HG02885 (cell line): Measurements from ENCODE around the gene ACKR4.
"Not testable (repeated sequence)": the region's sequence is repeated elsewhere in the genome, so short reads cannot be mapped to it uniquely, and the experiment has no call there.

Source experiments
- ATAC-seq: cut with Tn5 transposase; IDR thresholded peaks from one replicate; pipeline ENCODE4 v1.9.1; 2021; ENCODE audit warnings: mild to moderate bottlenecking; ENCODE audit not compliant: unreplicated experiment, poor library complexity

Gene ACKR4

GRCh38 chr3:132596816-132597433 lies at the start of gene ACKR4:
TSS of gene ACKR4 (plus strand) at chr3:132597270. CDS start at chr3:132600398, 3,128 bp downstream.
- ATAC-seq = no peak

- ATAC-seq = no peak
These were observed 47.9 kb upstream of the ACKR4 start for GRCh38 chr3:132549169-132549568.

DNA sequence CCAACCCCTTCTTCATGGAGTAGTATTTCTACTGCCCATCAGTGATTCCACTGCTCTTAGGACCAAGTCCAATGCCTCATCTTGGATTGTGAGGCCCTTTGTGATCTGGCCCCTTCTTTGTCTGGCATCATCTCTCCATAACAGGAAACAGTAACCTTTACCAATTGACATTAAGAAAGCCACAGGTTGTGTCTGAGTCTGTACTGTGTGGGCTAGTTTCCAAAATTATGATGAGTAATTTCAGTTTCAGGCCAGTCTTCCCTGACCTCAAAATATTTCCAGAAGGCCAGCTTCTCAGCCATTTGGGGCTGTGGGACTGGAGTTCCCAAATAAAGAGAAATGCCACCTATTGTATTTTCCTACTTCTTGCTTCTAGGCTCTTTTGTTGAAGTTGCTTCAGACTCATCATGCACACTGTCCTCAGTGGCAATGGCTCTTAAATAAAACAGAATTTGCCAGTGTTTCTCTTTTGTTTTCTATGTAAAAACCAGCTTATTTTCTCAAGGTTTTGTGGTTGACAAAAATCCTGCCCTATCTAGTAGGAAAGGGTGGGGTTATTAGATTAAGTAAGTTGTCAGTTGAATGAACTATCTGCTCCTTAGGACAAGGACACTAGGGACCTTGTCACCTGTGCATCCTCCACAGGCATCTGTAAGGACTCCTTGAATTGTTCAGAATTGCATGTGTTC lies 47.0 kb upstream of the ACKR4 start:
- ATAC-seq = peak; percentile 83

DNA sequence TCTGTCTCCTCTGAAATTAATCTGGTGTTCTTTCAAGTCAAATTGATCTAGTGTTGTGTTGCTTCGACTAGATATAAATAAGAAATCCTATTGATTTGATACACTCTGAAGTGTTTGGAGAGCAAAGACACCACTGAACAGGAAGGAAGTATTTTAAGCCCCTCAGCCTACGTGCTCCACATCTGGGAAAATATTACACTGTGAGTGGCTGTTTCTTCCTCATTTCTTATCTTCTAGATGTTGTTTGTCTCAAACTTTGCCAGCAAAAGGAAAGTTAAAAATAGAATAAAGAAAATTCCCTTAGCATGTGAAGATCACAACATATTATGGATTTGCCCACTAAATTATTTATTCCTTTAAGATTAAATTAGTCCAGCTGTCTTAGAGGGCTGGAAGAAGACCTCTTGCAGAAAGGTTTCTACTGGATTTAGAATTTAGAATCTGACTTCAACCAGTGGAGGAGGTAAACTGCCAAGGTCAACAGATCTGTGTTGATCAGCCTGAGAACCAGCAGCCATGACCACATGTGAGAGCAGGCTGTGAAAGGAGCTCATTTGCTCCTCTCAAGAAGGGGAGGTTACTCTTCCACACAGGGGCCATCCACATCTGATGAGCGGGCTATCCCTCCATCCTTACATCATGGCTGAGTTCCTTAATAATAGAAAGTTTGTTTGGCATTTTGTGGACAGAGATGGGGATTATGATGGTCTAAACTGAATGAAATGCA lies 46.3 kb upstream of the ACKR4 start:
- ATAC-seq = no peak

GRCh38 chr3:132553826-132554225 lies 43.2 kb upstream of the ACKR4 start:
- no peak for ATAC-seq

DNA sequence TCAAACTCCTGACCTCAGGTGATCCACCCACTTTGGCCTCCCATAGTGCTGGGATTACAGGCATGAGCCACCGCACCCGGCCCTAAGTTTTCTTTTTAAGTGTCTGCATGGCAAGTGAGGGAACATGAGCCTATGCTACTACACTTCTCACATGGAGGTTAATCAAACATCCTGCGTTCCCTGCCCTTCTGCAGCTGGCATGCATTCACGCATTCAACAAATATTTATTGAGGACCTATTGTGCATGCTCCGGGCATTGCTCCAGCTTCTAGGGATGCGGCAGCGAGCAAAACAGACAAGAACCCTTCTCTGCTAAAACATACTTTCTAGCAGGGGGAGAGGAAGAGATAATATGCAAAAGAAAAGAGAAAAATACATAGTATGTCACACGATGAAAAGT lies 42.6 kb upstream of the ACKR4 start:
- ATAC-seq = no peak

DNA sequence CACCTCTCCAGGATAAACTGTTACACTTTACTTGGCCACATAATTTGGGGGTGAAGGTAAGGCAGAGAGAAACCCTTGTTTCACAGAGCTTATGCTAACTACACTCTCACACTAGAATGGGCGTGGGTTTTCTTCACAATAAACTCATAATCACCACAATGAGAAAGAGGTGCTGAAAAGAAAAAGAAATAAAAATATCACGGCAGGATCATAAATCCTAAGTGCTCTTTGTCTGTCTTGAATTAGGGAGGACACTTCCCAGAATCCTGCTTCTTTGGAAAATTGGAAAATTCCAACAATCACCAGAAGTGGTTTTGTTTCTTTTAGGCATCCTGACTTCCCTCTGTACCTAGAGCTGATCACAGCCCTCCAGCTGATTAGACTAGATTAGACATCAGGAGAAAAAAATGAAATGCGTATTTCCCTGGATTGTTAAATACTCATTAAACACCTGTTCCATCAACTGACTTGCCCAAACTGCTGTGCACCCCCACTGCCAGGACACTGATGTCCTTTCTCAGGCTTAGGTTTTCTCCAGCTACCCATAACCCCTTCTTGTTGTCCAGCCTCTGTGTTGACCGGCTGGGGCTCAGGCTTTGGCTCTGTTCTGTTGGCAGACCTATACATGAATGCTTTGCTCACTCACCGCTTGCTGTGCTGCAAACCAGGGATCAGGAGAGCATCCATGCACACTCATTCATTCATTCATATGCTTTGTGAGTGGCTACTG lies 41.6 kb upstream of the ACKR4 start:
- no peak for ATAC-seq

DNA sequence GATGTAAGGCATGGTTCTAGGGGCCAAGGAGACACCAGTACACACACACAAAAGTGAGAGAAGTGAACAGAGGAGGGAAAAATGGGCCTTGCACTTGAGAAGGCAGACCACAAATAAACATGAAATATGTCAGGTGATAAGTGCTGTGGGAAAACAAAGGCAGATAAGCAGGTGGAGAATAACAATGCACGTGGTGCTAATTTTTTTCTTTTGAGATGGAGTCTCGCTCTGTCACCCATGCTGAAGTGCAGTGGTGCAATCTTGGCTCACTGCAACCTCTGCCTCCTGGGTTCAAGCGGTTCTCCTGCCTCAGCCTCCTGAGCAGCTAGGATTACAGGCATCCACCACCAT lies 41.1 kb upstream of the ACKR4 start:
- ATAC-seq = not testable (repeated sequence)

DNA sequence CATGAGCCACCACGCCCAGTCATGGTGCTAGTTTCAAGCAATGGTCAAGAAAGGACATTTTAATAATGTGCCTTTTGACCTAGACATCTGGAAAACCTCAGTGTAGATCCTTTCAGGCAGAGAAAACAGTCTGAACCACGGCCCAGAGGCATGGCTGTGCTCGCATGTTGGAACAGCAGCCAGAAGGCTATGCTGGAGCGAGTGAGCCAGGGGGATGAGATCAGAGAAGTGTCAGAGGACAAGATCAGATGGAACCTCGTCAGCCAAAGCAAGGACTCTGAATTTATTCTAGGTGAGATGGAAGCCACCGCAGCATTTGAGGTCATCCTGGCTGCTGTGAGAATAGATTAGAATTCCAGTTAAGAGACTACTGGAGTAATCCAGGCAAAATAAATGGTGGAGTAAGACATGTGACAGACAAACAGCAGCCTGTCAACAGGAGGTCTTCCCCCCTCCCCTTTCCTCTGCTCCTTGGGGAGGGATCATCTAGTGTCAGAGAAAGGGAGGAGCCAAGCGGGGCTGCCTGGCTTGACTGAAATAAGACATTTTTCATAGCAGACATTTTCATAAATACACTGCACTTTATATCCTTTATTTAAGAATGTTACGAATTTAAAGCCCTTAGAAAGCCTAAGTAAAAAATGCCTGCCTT lies 40.4 kb upstream of the ACKR4 start:
- no peak for ATAC-seq

- ATAC-seq = no peak
These were observed 36.1 kb upstream of the ACKR4 start for GRCh38 chr3:132561003-132561402.

GRCh38 chr3:132563420-132564069 lies 33.5 kb upstream of the ACKR4 start:
- no peak for ATAC-seq

DNA sequence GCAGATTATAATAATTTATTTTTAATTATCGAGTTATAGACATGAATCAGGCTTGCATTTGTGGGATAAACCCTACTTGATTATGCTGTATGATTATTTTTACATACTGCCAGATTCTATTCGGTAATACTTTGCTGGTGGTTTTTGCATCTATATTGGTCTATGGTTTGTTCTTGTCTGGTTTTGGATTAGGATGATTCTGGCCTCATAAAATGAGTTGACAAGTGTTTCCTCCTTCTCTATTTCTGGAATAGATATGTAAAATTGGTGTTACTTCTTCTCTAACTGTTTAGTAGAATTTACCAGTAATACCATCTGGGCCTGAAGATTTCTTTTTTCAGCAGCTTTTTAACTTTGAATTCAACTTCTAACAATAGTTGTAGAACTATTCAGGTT lies 33.0 kb upstream of the ACKR4 start:
- ATAC-seq = no peak

- ATAC-seq = no peak
These were observed 28.6 kb upstream of the ACKR4 start for GRCh38 chr3:132568422-132568821.

DNA sequence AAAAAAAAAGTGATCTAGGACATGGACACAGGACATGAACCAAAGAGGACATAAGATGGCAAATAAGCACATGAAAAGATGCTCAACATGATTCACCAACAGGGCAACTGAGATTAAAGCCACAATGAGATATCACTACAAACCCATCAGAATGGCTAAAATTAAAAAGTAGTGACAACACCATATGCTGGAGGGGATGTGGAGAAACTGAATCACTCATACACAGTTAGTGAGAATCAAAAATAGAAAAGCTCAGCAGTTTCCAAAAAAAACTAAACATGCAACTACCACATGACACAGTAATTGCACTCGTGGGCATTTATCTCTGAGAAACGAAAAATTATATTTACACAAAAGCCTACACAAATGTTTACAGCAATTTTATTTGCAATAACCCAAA lies 27.9 kb upstream of the ACKR4 start:
- ATAC-seq = no peak

DNA sequence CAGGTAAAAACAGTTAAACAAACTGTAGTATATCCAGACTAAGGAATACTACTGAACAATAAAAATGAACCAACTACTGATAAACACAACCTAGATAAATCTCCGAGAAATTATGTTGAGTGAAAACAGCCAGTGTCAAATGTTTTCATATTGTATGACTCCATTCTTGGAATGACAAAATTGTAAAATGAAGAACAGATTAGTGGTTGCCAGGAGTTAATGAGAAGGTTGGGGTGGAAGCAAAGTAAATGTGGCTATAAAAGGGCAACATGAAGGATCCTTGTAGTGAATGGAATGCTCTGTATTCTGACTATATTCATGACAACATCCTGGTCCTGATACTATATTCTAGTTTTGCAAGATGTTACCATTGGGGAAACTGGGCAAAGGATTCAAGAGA lies 27.5 kb upstream of the ACKR4 start:
- ATAC-seq = no peak

DNA sequence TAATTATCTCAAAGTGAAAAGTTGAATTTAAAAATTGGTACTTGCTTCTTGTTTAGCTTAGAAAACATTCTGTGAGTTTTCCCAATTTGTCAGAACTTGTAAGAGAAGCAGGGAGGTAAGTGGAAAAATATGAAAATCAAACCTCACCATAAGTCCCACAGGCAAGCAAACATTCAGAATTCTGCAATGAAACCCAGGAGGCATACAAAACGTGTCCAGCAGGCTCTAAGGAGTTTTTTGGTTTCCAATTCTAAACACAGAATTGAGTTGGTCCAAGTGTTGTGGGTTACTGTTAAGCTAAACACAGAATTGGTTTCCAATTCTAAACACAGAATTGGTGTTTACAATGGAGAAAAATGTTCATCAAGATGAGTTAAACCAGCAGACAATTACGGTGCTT lies 27.1 kb upstream of the ACKR4 start:
- ATAC-seq = no peak

DNA sequence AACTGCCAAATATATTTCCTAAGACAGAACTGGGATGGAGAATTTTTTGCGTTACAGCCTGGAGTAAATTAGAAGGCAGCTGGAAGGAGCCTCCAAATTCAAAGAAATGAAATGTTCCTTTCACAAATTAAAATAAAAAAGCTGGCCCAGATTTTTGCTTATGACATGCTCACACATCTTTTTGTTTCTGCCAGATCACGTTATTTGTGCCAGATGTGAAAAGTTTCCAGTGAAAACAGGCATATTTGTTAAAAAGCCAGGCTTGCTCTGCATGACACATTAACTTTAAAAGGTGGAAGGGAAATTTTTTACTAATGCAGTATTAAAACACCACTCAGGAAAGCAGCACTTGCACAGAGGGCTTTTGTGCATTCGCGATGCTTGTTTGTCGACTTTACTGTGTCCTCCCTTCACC lies 23.3 kb upstream of the ACKR4 start:
- no peak for ATAC-seq

DNA sequence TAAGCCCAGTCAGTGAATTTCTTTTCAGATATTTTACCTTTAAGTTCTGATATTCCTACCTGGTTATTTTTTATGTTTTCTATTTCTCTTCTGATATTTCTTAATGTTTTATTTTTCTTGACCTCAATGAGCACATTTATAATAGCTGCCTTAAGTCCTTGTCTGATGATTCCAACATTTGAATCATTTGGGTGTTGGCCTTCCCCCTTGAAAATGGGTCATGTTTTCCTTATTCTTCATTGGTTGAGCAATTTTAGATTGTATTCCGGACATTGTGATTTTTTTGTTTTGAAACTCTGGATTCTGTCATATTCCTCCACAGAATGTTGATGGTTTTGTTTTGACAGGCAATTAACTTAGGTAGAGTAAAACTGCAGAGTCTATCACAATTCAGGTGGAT lies 9.7 kb upstream of the ACKR4 start:
- ATAC-seq = no peak

DNA sequence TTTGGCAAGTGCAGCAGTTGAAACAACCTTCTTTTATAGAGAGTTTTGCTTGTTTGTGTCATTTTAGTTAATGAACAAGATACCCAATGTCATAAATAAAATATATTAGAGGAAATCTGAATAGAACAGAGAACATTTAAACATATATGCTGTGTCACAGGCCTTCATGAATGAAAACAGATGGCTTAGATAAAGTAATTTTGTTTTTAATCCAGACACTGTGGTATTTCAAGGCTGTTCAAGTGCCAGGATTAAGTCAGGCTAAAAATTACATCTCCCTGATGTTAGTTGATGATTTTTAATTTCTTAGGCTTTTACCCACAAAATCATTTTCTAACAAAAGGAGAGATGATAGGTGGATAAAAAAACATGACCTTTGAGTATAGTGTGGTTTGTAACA lies 4.9 kb upstream of the ACKR4 start:
- no peak for ATAC-seq
